DMS53 treated with DMSO at 0.1 percent for 48 hours (cell line): Measurements from ENCODE around the gene ANKZF1.

Experiments used
- DNase-seq: peaks from one replicate; lab custom pipeline; 2025; ENCODE audit not compliant: unreplicated experiment; lab: John Stamatoyannopoulos, UW

The ANKZF1 gene

DNA sequence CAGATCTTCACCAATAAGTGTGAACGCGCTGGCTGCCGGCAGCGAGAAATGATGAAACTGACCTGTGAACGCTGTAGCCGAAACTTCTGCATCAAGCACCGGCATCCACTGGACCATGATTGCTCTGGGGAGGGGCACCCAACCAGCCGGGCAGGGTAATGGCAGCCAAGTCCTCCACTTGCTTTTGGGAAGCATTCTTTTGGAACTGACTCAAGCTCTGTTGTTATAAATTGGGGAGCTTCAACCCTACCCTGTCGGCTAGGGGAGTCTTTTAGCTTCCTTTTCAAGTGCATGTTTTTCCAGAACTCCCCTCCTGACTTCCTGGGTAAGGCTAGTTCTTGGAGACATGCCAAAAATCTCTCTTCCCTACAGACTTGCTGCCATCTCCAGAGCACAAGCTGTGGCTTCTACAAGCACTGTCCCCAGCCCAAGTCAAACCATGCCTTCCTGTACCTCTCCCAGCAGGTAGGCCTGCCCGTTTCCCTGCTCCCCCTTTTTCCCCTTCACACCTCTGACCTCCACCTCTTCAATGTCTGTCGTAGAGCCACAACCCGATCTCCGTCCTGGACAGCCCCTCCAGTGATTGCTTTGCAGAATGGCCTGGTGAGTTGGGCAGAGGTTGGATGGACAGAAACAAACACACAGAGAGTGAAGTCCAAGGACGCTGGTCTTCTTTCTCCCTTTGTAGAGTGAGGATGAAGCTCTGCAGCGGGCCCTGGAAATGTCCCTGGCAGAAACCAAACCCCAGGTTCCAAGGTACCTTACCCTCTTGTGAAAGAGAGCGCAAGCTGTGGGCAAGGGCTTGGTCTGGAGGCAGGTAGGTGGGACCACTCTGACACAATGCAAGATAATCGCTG lies 21.5 kb upstream of the ANKZF1 start:
- no peak for DNase-seq

DNA sequence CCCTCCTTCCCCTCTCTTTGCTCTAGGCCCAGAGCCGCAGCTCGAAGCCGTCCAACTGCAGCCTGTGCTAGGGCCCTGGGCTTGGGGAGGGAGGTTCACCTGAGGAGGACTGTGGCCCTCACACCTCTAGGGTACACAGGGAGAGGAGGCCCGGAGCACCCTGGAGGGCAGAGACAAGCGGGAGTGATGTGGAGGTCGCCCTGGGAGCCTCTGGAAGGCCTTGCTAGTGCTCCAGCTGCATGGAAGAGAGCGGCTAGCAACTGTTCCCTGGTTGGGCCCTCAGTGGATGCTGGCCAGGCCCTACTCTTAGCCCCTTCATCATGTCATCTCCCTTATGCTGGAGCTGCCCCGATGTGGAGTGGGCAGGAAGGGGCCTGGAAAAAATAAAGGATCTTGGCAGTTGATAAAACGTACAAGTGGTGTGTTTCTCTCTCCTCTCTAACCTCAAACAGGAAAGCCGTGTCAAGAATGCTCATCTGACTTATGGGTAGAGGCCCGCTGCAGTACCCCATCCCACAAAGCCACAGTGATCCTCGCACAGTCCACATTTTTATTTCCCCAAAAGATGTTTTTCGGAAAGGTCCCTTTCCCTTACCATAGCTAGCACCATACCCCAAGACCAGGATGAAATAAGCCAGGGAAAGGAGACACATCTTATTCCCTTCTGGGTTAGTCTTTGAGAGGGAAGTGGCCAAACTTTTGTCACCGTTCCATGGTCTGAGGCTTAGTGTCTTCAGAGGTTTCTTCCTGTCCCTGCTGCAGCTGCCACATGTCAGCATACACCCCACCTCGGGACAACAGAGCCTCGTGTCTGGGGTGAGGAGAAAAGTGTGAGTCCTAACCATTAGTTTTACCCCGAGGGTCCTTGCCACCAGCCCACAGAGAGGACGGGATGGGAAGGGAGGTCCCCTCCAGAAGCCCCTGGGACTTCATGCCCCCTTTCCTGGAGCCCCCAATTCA lies 20.1 kb upstream of the ANKZF1 start:
- no peak for DNase-seq

DNA sequence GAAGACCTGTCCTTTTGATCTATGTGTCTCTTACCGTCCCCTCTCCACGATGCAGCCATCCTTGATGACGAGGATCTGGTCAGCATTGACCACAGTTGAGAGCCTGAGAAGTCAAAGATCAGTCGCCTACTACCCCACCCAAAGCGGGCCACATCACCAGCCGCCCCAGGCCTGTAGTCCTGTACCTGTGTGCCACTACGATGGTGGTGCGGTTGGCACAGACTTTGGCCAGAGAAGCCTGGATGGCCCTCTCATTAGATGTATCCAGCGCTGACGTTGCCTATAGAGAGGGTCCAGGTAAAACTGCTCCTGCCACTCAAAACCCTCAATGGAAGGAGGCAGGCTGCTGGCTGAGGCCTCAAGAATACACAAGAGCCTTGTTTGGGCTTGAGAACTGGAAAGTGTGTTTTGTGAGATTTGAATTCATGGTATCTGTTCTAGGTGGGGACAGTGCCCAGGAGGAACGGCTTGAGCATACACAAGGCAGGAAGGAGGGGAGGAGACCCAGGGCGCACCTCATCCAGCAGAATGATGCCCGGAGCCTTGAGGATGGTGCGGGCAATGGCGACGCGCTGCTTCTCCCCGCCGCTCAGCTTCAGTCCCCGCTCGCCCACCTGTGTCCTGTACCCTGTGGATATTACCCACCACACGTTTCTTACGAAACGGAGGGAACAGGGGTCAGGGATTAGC lies 19.3 kb upstream of the ANKZF1 start:
- no peak for DNase-seq

DNA sequence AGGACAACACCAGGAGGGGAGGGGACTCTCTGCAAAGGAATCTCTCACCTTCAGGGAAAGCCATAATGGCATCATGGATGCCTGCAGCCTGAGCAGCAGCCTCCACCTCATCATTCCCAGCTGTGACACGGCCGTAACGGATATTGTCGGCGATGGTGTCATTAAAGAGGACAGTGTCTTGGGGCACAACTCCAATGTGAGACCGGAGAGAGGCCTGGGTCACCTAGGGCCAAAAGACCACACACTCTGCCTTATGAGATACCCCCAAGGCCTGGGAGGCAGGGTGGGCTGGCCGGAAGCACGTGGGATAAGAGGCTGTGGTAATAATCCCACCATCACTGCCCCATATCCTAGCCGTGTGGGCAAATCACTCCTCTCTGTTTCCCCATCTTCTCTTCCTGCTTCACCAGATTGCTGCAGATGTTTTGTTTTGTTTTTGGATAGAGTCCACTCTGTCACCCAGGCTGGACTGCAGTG lies 18.7 kb upstream of the ANKZF1 start:
- no peak for DNase-seq

DNA sequence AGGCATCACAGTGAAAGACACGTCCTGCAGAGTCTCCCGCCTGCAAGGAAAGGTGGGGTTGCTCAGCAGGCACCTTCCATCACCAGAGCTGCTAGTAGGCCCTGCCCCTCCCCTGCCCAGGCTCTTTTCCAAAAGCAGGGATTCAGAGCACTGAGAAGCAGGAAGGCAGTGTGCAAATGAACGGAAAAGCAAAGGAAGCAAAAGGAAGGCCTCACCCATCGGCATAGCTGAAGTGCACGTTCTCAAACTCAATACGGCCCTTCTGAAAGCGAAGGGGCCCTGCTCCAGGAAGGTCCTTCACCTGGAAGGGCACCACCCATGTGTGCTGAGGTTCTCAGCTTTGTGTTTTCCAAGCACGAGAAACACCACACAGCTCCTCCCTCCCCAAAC lies 16.6 kb upstream of the ANKZF1 start:
- no peak for DNase-seq

DNA sequence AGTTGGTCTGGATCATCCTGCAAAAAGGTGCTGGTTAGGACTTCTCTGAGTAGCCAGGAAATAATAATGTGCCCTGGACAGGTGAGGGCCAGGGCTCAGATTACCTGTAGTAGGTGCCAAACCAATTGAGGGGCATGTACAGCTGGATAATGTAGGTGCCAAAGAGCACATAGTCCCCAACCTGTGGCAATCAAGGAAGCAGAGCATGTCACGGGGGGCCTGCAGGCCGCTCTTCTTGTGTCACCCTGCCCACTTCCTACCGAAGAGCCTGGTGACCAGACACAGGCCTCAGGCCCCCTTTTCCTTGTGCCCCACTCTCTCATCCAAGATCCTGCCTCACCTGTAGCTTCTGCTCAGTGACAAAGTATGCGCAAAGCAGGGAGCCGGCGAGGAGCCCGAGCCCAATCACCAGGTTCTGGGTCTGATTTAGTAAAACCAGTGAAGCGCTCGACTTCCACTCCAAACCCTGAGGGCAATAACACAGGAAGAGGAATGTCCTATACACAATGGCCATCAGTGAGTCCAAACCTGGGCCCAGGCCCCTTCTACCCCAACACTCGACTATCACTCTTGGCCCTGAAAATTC lies 16.0 kb upstream of the ANKZF1 start:
- no peak for DNase-seq

DNA sequence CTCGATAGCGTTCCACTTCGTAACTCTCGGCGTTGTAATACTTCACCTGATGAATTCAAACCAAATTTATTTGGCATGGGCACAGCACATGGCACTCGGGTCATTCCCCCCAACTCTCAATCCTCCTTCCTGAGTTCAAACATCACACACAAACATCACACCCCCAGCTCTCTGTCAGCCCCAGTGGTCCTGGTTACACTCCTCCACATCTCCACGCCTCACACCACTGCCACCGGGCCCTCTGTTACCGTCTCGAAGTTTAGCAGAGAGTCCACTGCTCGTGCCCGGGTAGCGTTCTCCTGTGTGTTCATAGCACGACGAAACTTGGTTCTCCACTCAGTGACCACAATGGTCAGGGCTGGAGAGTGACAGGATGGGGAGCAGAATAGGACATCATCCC lies 15.5 kb upstream of the ANKZF1 start:
- no peak for DNase-seq

DNA sequence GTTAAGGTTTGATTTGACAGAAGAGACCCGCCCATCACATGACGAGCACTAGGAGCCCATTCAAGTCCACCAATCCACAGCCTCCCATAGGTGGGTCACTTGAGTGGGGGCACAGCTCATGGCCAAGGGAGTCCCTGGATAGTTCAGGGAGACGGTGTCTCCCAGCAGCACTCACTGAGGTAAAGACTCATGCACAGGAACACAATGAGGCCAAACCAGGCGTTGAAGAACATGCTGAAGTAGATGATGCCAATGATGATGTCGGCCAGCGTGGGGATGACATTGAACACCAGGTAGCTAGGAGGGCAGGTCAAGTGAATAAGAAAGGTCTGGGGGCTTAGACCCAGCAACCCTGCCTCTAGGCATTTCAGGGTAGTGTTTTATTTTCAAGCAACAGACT lies 14.8 kb upstream of the ANKZF1 start:
- DNase-seq = no peak

DNA sequence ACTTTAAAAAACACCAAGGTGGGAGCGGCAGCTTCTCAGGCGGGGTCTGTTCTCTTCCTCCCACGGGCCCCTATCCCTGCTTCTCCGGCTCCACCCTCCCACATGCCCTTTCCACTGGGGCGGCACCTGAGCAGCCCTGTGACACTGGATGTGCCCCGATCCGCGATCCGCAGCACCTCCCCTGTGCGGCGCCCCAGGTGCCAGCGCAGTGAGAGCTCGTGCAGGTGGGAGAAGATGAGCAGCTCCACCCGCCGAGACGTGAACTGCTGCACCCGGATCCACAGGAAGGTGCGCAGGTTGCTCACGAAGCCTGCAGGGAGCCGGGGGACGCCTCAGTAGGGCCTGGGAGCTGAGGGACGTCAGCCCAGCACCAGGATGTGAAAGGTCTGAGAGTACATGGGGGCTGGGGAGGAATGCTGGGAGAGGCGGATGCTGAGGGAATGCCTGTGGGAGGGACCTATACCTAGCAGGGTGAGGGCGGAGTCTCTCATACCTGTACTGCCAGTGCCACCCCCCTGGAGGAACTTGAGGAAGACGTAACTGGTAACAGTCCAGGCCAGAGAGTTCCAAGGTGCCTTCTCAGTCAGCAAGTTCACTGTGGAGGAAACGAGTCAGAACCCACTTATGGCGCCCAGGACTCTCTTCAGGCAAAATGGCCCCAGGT lies 13.6 kb upstream of the ANKZF1 start:
- no peak for DNase-seq

DNA sequence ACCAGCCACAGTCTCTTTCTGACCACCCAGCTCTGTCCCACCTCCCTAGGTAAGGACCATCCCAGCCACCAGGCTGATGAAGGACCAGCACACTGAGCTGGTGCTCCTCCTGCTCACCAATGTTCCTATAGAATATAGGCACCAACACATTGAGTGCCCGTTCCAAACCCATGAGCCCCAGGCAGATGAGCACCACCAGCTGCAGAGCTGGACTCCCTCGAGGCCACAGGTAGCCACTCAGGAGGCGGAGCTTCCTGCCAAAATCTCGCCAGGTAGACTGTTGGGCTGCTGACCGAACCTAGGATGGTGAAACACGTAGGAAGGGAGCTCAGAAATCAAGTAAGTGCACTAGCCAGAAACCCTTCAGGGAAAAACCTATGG lies 13.1 kb upstream of the ANKZF1 start:
- DNase-seq = no peak

DNA sequence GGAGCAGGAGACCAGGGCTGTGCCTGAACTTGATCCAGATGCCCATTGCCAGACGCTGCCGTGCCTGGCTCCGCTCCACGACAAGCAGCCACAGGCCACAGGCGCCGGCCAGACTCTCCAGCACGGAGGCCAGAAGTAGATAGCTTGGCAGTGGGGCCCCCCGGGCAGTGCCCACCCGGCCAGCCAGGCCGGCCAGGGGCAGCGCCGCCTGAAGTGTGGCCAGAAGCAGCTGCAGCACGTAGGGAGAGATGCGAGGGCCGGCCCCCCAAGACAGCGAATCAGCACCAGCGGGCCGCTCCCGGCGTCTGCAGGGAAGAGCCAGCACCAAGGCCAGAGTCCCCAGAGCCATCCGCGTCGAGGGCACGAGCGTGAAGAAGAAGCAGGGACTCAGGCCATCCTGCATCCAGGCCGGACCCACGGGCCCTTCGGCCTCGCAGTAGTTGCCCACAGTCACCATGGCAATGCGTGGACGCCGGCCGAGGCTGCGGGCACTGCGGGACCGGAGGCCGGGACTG lies 11.3 kb upstream of the ANKZF1 start:
- DNase-seq = peak; percentile 32

DNA sequence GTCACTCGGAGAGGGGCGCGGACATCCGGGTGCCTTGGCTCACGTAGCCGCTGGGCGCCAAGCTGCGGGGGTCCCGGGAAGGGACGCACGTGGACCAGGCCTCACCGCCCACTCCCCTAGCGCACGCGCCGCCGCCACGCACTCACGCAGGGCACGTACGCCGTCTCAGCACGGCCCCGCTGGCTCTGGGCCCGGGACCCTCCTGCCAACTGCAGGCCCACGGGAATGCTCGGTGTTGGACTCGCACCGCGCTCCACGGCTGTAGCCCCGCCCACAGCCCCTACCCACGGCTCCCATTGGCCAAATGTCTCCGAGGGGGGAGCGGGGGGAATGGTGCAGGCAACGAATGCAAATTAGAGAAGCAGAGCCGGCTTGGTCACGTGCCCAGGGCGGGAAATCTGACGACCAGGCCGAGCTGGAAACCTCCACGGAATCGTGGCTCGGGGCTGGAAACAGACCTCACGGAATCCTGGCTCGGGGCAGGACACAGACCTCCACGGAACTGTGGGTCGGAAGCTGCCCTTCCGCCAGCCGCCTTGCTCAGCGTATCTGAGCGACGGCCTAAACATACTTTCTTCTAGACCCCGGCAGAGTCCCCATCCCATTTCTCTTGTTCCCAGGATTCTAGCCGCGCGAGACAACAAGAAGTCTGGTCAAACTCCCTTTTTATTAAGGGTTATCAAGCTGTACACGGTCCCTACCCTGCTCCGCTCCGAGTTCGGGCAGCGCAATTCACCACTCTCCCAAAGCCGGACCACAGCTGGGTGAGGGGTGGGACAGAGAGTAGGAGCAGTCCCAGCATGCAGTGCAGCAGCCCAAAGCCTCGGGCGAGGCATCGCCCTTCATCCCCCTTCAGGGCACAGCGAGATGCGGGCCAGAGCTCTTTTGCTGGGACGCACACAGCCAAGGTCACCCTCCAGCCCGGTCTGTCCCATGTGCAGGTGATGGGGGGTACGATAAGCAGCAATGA lies 10.6 kb upstream of the ANKZF1 start, which contains the start of gene ABCB6:
Gene ABCB6 (minus strand): TSS at position 227 of the 970 bp plus-strand sequence. CDS start 285 bp downstream, outside the sequence.
- peak; percentile 88 for DNase-seq

DNA sequence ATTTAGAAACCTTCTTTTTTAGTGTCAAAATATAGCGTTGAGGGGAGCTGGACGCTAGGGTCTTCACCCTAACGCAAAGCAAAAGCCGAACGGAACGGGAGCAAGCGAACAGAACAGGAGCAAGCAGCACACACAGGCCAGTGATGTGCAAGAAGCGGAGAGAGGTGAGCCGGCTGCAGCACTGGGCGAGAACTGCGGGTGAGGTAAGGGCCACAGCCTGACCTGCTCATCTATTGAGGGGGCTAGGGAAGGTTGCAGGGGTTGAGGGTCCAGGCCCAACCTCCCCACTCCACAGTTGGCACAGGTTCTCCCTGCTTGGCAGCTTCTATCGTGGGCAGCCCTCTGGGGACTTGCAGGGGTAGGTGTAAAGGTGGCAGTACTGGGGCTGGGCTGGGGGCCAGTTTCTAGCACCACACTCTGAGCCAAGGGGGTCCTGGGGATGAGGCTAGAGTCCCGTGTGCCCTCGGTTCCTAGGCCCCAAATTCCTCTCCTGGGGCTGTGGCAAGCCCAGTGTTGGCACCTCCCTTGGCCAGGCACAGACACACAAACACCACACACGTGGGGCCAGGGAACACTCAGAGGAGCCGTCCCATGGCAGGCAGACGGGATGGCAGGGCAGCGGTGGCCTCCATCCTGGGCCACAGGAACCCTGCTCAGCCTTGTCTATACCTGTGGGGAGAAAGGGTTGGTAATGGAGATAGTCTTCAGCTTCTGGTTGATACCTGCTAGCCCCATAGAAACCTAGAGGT lies 9.6 kb upstream of the ANKZF1 start:
- DNase-seq = no peak

DNA sequence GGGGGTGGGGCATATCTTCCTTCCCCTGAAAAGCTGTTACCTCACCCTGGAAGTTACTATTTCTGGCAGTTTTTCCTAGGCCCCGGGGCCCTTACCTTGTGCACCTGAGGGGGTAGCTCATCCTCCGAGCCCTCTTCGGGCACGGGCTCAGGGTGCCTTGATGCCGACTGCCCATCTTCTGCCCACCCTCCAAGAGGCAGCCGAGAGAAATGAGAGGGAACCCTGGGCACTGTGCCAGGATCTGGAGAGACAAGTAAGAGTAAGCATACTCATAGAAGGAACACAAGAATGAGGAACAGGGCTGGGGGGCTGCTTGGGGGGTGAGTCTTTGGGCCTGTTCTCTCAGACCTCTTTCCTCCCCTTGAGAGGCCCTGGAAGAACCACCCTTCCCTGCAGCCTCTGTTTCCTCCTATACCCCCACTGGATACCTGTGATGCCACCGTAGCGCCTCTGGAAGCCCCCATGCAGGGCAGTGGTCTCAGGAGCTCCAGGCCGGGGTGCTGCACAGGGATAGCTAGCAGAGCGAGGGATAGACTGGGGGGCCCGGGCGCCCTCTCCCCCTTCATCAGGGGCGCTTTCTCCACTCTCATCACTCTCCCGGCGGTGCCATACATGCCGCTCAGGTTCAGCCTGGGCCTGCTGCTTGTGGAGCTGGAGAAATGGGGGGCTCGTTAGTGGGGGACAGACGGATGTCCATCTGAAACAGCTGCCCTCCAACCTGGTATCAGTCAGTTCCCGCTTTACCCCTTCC lies 8.8 kb upstream of the ANKZF1 start:
- DNase-seq = no peak

DNA sequence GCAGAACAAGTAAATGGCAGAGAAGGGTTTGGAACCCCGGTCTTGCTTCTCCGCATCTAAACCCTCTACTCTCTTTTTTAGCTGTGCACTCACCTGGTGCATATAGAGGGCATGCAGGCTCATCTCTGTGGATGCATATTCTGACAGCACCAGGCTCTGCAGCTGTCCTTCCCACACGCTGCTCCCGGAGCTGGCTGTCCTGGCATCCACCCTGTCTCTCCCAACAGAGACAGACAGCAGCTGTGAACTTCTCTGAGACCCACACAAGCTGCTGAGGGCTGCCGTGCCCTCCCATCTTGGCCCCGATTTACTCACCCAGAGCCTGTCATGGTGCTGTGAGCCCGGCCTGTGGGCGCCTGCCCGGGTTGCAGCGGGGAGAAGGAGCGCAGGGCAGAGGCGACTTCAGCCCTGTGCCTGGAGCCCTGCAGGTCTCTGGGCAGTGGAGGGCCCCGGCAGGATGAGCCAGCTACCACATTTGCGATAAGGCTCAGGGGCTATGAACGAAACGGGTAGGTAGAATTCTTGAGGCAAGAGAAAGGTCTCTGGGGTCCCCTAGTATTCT lies 7.6 kb upstream of the ANKZF1 start:
- DNase-seq = no peak

DNA sequence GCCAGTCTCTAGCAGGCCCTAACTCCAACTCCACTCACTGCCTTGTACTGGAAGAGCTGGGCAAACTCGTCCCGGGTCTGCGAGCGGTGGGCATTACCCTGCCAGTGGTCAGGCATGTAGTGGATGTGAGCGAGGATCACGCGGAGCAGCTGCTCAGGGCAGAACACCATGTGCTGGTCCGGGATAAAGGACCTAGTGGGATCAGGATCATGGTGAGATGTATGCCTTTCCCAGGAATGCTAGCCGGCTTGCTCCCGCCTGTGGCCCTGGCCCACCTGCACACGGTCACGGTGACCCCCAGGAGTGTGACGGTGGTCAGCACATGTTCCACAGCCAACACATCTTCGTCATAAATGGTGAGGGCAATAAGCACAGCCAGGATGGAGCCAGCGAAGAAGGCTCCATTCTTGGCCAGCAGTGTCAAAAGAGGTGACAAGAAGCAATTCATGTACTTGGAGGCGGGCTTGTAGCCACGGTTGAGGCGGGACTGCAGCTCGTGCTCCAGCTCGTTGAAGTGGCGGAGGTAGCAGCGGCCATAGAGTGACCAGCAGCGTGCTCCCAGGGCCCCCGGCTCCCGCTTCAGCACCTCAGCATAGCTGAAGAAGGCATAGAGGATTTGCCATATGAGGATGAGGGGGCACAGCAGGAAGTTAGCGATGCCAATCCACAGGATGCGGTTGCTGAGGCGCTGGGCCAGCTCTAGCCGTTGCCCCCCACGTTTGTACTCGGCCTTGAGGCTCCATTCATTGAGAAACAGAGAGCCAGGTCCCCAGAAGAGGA lies 5.6 kb upstream of the ANKZF1 start:
- DNase-seq = no peak
